Measurements from ENCODE around the gene PTPN1.
"Not testable (repeated sequence)": the region's sequence is repeated elsewhere in the genome, so short reads cannot be mapped to it uniquely, and the experiment has no call there.

PTPN1 gene

DNA sequence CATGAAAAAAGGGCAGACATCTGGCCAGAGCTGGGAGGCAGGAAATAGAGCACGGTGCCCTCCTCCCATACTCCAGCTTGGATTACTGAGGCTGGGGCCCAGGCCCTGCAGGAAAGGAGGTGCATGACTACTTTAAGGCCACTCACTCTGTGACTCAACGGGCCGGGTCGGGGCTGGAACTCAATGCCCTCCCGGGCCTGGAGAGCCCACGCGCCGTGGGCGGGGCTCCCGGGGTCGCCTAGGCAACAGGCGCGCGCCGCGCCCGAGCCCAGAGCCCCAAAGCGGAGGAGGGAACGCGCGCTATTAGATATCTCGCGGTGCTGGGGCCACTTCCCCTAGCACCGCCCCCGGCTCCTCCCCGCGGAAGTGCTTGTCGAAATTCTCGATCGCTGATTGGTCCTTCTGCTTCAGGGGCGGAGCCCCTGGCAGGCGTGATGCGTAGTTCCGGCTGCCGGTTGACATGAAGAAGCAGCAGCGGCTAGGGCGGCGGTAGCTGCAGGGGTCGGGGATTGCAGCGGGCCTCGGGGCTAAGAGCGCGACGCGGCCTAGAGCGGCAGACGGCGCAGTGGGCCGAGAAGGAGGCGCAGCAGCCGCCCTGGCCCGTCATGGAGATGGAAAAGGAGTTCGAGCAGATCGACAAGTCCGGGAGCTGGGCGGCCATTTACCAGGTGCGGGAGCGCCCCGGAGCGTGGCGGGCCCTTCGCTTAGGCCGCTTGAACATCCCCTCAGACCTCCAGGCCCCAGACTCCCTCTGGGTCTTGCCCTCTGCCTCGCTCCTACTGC, at the start of gene PTPN1:
TSS of gene PTPN1 (plus strand) at position 461 of the 783 bp plus-strand sequence. CDS start at position 606, 145 bp downstream.
- DNase-seq: peak; percentile 95 to 100 (median 99)
- intact Hi-C loops (cut with DNase I): loop anchor here (2.0 to 5.0 kb wide), 2 partner anchors 67 to 221 kb away; partner anchors contain the start of gene PARD6B

DNA sequence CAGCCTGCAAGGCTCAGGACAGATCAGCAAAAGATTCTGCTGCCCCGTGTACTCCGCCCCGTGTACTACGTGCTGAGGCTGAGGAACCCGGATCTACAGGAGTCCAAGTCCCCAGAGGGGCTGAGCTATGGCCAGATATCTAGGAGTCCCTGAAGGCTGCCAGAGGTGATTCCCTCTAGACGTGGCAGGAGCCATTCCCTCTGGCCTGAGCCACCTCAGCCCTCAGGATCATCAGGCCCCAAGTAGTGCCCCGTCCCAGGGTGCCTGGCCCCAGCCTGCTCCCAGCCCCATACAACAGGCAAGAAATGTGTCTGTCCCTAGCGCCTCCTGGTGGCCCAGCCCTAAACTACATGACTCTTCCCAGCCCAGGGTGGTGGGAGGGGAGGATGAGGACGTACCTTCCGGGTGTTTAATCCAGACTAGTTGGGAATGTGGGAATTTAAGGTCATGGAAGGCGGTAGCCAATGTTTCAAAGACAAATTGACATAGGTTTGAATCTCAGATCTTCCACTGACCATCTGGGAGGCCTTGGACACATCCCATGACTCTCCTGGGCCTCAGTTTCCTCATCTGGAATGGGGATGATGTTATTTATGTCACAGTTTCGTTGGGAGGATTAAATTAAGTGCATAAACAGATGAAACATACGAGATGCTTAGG, 49.4 kb upstream of the PTPN1 start:
- DNase-seq: peak; percentile 44 to 96 (median 81)
- intact Hi-C loops (cut with DNase I): loop anchor here (1.0 kb wide), 1 partner anchor 274 kb away; no protein-coding TSS in a partner anchor

DNA sequence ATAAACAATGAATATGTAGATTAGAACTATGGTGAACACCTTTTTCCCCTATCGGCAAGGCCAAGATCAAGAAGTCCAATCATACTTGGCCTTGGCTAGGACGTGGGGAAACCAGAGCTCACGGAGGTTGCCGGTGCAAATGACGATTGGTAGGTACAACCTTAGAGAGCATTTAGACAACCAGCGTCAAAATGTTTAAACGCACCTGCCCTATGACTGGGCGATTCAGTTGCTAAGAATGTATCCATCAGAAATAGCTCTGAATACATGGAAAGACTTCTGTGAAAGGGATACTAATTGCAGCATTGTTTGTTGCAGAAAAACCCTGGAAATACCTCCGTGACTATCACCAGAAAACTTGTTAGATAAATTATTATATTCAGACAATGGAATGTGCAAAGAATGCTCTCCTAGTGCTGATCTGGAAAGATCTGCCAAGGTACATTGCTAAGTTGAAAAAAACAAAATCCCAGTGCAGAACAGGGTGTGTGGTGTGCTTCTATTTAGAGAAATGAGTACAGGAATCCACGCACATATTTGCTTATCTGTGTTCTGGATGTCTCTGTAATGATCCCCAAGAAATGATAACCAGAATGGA, 48.0 kb upstream of the PTPN1 start:
- DNase-seq: no peak
- intact Hi-C loops (cut with DNase I): no loop called here

DNA sequence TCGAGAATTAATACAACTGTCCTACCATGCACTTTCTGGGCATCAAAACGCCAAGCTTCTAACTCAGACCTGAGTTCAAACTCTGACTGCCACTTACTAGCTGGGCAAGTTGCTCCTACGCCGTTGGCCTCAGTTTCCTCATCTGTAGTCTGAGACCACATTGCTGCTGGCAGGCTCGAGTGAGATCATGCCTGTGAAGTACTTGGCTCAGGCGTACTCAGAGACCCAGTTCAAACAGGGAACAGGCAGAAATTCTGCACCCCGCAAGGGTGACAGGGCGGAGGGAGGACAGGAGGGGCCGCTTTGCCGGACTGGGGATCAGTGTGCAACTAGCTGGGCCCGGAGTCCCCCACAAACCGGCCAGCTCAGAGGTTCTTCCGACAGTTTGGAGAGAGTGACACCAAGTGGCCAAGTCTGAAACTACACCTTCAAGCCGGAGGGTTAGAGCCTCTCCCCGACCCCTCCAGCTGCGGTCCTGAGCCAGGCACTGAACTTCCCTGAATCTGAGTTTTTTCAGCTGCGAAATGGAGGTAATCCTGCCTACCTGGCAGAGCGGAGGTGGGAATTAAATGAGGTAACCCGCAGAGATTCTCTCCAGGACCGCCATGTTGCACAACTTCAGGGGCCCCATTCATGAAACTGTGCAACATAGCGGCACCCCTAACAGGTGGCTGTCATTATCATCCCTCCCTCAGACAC, 46.0 kb upstream of the PTPN1 start:
- DNase-seq: peak; percentile 16 to 92 (median 58)
- intact Hi-C loops (cut with DNase I): loop anchor here (1.0 kb wide), 1 partner anchor 278 kb away; no protein-coding TSS in a partner anchor

DNA sequence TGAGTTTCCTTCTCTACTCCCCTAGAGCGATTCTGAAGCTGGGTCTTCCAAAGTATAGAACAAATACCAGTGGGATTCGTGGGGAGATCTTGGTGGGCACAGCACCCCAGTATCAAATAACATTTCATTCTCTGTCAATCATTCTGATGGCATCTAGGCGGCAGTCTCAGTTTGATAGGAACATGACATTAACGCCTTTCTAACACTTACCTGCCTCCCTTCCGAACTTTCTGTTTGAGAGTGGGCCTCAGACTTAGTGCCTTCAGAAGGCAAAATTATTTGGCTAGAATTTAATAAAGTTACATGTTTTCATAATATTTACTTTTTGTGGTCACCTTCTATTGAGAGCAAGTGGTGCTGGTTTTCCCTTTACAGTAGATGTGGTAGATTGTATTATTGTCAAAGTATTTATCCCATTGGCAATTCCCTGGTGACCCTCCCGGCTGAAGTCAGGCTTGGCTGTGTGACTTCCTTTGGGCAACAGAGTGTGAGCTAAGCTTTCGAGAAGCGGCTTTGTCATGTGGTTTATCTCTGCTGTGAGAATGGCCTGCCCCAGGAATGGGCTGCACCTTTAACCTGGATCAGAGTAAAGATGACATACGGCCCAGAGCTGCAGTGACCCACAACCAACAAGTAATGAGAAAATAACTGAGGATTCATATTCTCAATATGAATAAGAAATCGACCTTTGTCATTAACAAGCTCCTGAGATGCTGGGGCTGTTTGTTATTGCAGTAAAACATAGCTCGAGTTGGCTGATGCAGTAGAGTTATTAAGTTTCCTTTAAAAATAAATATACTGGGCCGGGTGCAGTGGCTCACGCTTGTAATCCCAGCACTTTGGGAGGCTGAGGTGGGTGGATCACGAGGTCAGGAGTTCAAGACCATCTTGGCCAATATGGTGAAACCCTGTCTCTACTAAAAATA, 45.2 kb upstream of the PTPN1 start:
- DNase-seq: no peak
- intact Hi-C loops (cut with DNase I): loop anchor here (1.0 to 5.0 kb wide), 2 partner anchors 112 to 279 kb away; no protein-coding TSS in a partner anchor

DNA sequence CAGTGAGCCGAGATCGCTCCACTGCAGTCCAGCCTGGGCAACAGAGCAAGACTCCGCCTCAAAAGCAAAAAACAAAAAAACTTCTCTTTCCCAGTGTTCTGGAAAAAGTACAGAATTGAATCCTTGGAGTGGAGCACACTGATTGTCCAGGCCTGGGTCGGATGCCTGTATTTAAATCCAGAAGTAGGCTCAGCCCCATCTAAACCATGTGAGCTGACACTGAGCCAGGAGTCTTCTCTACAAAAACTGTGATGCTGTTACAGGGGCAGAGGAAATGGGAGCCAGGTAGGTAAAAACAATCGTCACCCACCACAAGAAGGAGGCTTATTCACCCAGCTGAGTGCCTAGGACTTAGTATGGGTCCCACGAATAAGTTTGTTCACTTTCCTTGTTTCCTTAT, 43.0 kb upstream of the PTPN1 start:
- no peak for DNase-seq
- intact Hi-C loops (cut with DNase I): loop anchor here (5.0 kb wide), 1 partner anchor 110 kb away; no protein-coding TSS in a partner anchor

DNA sequence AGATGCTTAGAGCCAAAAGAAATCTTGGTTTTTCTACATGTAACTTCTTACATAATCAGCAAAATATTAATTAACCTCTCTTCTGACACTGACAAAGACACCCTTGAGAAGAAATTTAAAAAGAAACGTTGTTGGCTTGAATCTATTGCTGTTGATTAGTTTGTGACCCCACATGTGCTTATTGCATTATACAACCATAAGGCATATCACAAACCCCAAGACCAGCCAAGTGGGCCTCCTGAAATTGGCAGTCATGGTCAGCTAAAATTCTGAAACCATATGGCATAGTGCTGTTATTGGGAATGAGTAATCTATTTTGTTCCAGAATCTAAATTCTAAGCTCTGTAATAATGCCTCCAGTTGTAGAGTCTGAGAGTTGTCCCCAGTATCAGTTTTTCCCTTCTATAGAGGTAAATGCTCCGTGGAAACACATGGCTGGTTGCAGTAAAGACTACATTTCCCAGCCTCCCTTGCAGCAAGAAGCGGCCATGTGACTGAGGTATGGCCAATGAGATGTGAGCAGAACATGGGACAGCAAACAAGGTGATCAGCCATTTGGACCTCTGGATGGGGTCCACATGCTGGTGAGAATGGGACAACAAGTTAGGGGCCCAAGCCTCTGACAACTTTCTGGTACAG, 42.3 kb upstream of the PTPN1 start:
- DNase-seq: peak in 6 of 10 donors; percentile 29 to 92 (median 54)
- intact Hi-C loops (cut with DNase I): loop anchor here (5.0 kb wide), 1 partner anchor 109 kb away; no protein-coding TSS in a partner anchor

DNA sequence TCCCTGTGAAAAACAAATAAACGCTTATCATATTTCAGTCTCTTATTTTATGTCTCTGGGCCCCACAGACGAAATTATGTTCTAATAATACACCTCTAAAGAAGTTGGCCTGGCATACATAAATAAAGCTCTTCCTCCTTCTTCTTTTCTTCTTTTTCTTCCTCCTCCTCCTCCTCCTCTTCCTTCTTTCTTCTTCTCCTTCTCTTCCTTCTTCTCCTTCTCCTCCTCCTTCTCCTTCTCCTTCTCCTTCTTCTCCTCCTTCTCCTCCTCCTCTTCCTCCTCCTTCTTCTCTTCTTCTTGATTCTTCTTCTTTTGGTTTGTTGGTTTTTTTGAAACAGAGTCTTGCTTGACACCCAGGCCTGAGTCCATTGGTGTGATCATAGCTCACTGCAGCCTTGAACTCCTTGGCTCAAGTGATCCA, 41.8 kb upstream of the PTPN1 start:
- DNase-seq: no peak
- intact Hi-C loops (cut with DNase I): loop anchor here (5.0 kb wide), 1 partner anchor 109 kb away; no protein-coding TSS in a partner anchor

DNA sequence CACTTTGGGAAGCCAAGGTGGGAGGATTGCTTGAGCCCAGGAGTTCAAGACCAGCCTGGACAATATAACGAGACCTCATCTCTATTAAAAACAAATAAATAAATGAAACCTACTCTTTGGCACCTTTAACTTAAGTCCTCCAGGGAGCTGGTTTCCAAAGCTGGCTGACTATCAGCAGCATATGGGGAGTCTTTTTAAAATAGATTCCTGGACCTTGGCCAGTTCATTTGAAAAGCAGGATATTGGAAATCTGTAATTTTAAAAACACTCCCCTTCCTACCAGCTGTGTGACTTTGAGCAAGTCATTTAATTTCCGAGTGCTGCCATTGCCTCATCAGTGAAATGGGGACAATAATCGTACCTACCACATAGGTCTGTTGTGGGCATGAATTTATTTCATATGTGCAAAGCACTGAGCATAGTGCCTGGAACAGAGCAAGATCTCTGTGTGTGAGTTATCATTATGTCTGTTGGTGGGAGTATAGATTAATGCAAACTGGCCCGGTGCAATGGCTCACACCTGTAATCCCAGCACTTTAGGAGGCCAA, 40.9 kb upstream of the PTPN1 start:
- intact Hi-C loops (cut with DNase I): loop anchor here (5.0 kb wide), 1 partner anchor 108 kb away; no protein-coding TSS in a partner anchor
- no peak for DNase-seq

DNA sequence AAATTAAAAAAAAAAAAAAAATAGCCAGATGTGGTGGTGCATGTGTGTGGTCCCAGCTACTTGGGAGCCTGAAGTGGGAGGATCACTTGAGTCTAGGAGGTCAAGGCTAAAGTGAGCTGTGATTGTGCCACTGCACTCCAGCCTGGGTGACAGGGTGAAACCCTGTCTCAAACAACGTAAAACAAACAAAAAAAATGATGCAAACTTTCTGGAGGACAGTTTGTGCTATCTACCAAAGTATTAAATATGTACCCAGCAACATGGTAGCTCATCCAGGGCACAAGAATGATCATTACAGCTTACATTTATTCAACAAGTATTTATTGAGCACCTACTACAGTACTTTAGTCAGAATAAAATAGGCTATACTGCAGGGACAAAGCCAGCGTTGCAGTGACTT, 40.4 kb upstream of the PTPN1 start:
- DNase-seq: no peak
- intact Hi-C loops (cut with DNase I): loop anchor here (5.0 kb wide), 1 partner anchor 108 kb away; no protein-coding TSS in a partner anchor

DNA sequence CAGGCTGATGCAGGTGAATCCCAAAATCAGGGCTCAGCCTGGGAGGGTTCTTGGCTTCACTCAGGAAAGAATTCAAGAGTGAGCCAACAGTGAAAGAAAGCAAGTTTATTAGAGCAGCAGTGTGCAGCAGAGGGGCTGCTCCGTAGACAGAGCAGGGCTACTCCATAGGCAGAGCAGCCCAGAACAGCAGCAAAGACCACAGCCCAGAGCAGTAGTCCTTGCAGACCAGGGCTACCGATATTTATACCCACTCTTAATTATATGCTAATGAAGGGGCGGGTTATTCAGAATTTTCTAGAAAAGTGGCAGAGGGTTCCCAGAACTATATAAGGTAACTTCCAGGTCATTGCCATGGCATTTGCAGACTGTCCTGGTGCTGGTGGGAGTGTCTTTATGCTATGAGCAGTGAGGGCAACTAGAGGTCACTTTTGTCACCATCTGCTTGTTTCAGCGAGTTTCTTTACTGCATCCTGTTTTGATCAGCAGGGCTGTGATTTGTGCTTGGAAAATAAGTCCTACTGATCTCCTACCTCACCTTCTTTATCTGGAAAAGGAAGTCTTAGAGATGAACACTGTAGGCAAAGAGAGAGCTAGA, 39.8 kb upstream of the PTPN1 start:
- intact Hi-C loops (cut with DNase I): no loop called here
- no peak for DNase-seq

DNA sequence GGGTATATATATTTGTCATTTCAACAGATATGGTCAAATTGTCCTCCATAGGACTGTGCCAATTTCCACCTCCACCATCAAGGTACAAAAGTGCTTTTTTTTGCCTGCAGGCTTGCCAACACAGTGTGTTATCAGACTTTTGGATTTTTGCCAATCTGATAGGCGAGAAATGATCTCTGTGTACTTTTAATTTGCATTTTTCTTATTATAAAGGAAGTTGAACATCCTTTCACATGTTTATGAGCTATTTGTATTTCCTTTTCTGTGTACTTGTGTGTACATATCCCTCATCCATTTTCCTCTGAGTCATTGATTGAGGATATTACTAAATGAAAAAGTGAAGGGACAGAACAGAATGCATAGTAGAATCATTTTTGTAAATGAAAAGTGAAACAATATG, 39.0 kb upstream of the PTPN1 start:
- DNase-seq: no peak
- intact Hi-C loops (cut with DNase I): no loop called here

DNA sequence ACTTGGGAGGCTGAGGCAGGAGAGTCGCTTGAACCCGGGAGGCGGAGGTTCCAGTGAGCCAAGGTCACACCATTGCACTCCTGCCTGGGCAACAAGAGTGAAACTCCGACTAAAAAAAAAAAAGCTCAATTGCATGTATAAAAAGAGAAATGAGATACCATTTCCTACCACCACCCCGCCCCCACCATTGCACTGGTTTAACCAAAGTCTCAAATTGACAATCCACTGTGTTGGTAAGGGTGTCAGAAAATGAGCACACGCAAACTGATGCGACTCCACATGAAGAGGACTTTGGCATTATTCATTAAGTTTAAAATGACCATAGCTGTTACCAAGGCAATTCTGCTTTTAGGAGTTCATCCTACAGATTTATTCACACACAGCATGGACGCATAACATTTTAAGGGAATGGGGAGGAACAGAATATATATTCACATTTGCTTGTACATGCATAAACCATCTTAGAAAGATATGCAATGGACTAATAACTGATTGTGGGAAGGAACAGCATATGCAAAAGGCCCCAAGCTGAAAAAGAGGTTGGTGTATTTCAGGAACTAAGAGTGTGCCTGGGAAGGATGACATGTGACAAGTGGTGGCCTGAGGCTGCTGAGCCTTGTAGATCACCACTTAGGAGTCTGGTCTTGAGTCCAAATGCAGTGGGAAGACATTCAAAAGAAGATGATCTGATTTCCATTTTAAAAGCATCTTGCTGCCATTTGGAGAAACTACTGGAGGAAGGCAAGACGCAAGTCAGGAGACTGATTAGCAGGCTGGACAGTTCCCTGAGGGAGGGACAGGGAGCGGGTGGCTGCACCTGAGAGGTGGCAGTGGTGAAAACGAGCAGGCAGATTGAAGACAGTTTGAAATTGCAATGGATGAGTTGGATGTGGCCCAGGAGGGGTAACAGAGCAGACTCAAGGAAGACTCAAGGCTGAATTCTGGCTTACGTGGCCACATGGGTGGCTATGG, 37.2 kb upstream of the PTPN1 start:
- no peak for DNase-seq
- intact Hi-C loops (cut with DNase I): no loop called here

DNA sequence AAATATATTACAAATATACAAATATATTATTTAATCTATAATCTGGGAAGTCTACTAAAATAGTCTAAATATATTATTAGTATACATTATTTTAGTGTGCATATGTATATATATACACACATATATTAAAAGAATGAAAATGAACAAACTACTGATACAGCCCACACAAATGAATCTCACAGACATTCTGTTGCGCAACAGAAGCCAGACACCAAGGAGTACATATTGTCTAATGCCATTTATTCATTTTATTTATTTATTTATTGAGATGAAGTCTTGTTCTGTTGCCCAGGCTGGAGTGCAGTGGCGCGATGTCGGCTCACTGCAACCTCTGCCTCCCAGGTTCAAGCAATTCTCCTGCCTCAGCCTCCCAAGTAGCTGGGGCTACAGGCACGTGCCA, 35.8 kb upstream of the PTPN1 start:
- intact Hi-C loops (cut with DNase I): not testable (repeated sequence)

DNA sequence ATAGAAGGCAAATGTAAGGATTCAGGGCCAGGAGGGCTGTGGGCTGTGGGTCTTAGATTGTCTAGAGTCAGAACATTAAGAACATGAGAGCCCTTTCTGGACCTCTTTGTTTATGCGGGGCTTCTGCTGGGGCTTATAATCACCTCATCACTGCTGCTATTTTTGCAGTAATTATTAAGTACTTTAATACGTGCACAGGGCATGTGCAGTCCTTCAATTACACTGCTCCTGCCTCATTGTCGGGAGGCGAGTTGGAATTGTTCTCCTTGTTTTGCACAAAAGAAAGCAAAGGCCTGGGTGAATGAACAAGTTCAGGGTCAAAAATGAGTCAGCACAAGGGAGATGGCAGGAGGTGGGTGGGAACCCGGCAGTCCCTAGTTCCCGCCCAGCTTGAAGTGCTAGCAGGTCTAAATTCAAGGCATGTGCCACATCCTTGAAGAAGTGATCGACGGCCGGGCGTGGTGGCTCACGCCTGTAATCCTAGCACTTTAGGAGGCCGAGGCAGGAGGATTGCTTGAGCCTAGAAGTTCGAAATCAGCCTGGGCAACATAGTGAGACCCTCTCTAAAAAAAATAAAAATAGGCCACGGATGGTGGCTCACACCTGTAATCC, 34.4 kb upstream of the PTPN1 start:
- intact Hi-C loops (cut with DNase I): no loop called here
- DNase-seq: no peak

More for the DNA sequence above, 35.8 kb upstream of the PTPN1 start:
- not testable (repeated sequence) for DNase-seq

DNA sequence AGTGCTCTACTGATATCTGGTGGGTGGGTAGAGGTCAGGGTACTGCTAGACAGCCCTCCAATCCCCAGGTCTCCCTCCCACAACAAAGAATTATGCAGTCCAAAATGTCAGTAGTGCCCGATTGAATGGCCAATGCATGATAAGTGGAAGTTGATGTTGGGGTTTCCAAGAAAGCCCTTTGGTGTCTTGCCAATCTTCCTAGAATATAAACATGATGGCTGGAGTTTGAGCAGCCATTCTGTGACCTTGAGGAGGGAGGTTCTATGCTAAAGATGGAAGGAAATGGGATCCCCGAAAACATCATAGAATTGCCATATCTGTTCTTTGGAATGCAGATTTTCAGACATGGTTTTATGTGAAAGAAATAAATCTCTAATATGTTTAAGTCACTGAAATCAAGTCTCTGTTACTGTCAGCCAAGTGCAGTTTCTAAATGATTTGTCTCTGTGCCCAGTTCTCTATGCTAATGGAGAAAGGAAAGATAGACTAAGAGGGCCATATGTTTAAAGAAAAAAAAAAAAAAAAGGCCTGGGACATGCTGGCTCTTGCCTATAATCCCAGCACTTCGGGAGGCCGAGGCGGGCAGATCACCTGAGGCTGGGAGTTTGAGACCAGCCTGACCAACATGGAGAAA, 32.8 kb upstream of the PTPN1 start:
- intact Hi-C loops (cut with DNase I): no loop called here
- no peak for DNase-seq

All from posterior cingulate gyrus (tissue), 11 donors.